MCF 10A (cell line): ENCODE results near the gene GSAP. TPM values are rescaled to one million over a fixed set of nuclear protein-coding genes. Genes with fewer than 3 reads are reported as not detected.

Experiments
- BruUV-seq: library from RNA; stranded (reverse); fragments of 400-500 nt; replicated peaks from 2 replicates; lab custom pipeline; 2021; lab: Mats Ljungman, UMichigan
- CTCF ChIA-PET: fragments of 300-600 bp; sonication (Branson Sonifier 250); formaldehyde crosslinking; extraction: SDS; loops from one replicate; lab custom pipeline; 2021; ENCODE audit warnings: antibody characterized with exemption, inconsistent platforms; lab: Yijun Ruan, JAX
- POLR2A ChIA-PET: fragments of 300-600, 350-650 bp; sonication (Branson Sonifier 250); formaldehyde crosslinking; extraction: SDS; loops from one replicate; lab custom pipeline; 2020; ENCODE audit warnings: antibody characterized with exemption, inconsistent platforms; lab: Yijun Ruan, JAX
- DNase-seq: peaks from one replicate; pipeline ENCODE4 v3.0.0-alpha.2; 2018; ENCODE audit not compliant: unreplicated experiment
- H3K27ac Mint-ChIP-seq: one replicate; pipeline ENCODE4 v1.8.0; 2022; ENCODE audit warnings: mild to moderate bottlenecking, low read depth, mixed read lengths; ENCODE audit not compliant: unreplicated experiment
- H3K27me3 Mint-ChIP-seq: one replicate; pipeline ENCODE4 v1.8.0; 2022; ENCODE audit warnings: mixed read lengths; ENCODE audit not compliant: insufficient read depth, unreplicated experiment
- H3K36me3 Mint-ChIP-seq: one replicate; pipeline ENCODE4 v1.8.0; 2022; ENCODE audit warnings: mild to moderate bottlenecking, moderate library complexity, mixed read lengths; ENCODE audit not compliant: insufficient read depth, unreplicated experiment
- H3K4me1 Mint-ChIP-seq: one replicate; pipeline ENCODE4 v1.8.0; 2022; ENCODE audit warnings: mixed read lengths; ENCODE audit not compliant: insufficient read depth, unreplicated experiment
- H3K4me3 Mint-ChIP-seq: one replicate; pipeline ENCODE4 v1.8.0; 2022; ENCODE audit warnings: mild to moderate bottlenecking, moderate library complexity, mixed read lengths; ENCODE audit not compliant: unreplicated experiment
- H3K9me3 Mint-ChIP-seq: one replicate; pipeline ENCODE4 v1.8.0; 2022; ENCODE audit warnings: mixed read lengths; ENCODE audit not compliant: unreplicated experiment
- CTCF ChIP-seq: fragments of 200-600 bp; IDR thresholded peaks from one replicate; pipeline ENCODE4 v1.8.0; 2022; ENCODE audit warnings: antibody characterized with exemption, mild to moderate bottlenecking; ENCODE audit not compliant: unreplicated experiment
- intact Hi-C: fragments of 100-400 bp; cut with micrococcal nuclease; formaldehyde crosslinking; loops from 2 replicates; pipeline ENCODE4 v1.14.1; 2022
- total RNA-seq: library from RNA; stranded (reverse); gene quantifications from 2 replicates; pipeline ENCODE4 v1.2.3, GENCODE V29; 2022

GSAP gene
- total RNA-seq, 1 experiment from 2014 or later, result 13.7 TPM

- ChIA-PET CTCF (interaction anchor here (1.0 kb wide), 1 partner anchor 15 kb away, joined by 11 read pairs; no protein-coding TSS in a partner anchor), POLR2A (interaction anchor here (1.4 kb wide), 1 partner anchor 20 kb away, joined by 4 read pairs; no protein-coding TSS in a partner anchor)
- no TSS peak for BruUV-seq
- H3K36me3 Mint-ChIP-seq, result no peaks in the 10 kb centered on the region
- TF ChIP-seq CTCF, result no peak
- intact Hi-C loops, result loop anchor here (5.0 to 10.0 kb wide), 2 partner anchors 148 to 510 kb away; no protein-coding TSS in a partner anchor
- H3K27me3 Mint-ChIP-seq, result no peaks in the 10 kb centered on the region
- no peak overlapping the region for H3K27ac Mint-ChIP-seq
- H3K4me3 Mint-ChIP-seq, result no peak overlapping the region
- DNase-seq, result no peak
- no peaks in the 10 kb centered on the region for H3K9me3 Mint-ChIP-seq
- no peaks in the 10 kb centered on the region for H3K4me1 Mint-ChIP-seq
These were observed 18.6 kb upstream of the GSAP start for GRCh38 chr7:77434570-77435275.

- no peak overlapping the region for H3K4me3 Mint-ChIP-seq
- TF ChIP-seq CTCF, result no peak
- H3K9me3 Mint-ChIP-seq, result no peaks in the 10 kb centered on the region
- no peak overlapping the region for H3K27ac Mint-ChIP-seq
- no peak for DNase-seq
- ChIA-PET POLR2A (interaction anchor here (1.4 kb wide), 1 partner anchor 21 kb away, joined by 4 read pairs; no protein-coding TSS in a partner anchor), CTCF (no interaction called here)
- no peaks in the 10 kb centered on the region for H3K36me3 Mint-ChIP-seq
- intact Hi-C loops, result loop anchor here (10.0 kb wide), 1 partner anchor 511 kb away; no protein-coding TSS in a partner anchor
- no peaks in the 10 kb centered on the region for H3K4me1 Mint-ChIP-seq
- no peaks in the 10 kb centered on the region for H3K27me3 Mint-ChIP-seq
- BruUV-seq, result no TSS peak
These were observed 17.8 kb upstream of the GSAP start for GRCh38 chr7:77433901-77434300.

- H3K27ac Mint-ChIP-seq, result no peak overlapping the region
- DNase-seq, result no peak
- intact Hi-C loops, result loop anchor here (10.0 kb wide), 1 partner anchor 514 kb away; no protein-coding TSS in a partner anchor
- no peak overlapping the region for H3K4me3 Mint-ChIP-seq
- H3K9me3 Mint-ChIP-seq, result no peaks in the 10 kb centered on the region
- ChIA-PET CTCF (interaction anchor here (0.7 to 1.8 kb wide), 2 partner anchors 15 to 122 kb away, joined by 3 to 5 read pairs; partner anchors contain the start of gene GSAP), POLR2A (no interaction called here)
- TF ChIP-seq CTCF, result no peak
- no peaks in the 10 kb centered on the region for H3K36me3 Mint-ChIP-seq
- BruUV-seq, result no TSS peak
- peaks cover 13% of the 10 kb centered on the region for H3K4me1 Mint-ChIP-seq
- H3K27me3 Mint-ChIP-seq, result no peaks in the 10 kb centered on the region
These were observed 14.8 kb upstream of the GSAP start for GRCh38 chr7:77430927-77431326.

- no peak for TF ChIP-seq CTCF
- no peaks in the 10 kb centered on the region for H3K27me3 Mint-ChIP-seq
- no TSS peak for BruUV-seq
- POLR2A ChIA-PET, result interaction anchor here (0.6 to 0.7 kb wide), 2 partner anchors 83 to 175 kb away, joined by 3 read pairs; no protein-coding TSS in a partner anchor
- intact Hi-C loops, result no loop called here
- H3K4me3 Mint-ChIP-seq, result no peak overlapping the region
- H3K4me1 Mint-ChIP-seq, result peaks cover 19% of the 10 kb centered on the region
- CTCF ChIA-PET, result interaction anchor here (0.6 to 2.6 kb wide), 5 partner anchors 11 to 331 kb away, joined by 3 to 15 read pairs (median 3); no protein-coding TSS in a partner anchor
- H3K9me3 Mint-ChIP-seq, result no peaks in the 10 kb centered on the region
- H3K27ac Mint-ChIP-seq, result no peak overlapping the region
- H3K36me3 Mint-ChIP-seq, result no peaks in the 10 kb centered on the region
- no peak for DNase-seq
These were observed 12.7 kb upstream of the GSAP start for GRCh38 chr7:77428777-77429231.
